ENCODE measurements around the gene ZNF740.

Gene ZNF740

DNA sequence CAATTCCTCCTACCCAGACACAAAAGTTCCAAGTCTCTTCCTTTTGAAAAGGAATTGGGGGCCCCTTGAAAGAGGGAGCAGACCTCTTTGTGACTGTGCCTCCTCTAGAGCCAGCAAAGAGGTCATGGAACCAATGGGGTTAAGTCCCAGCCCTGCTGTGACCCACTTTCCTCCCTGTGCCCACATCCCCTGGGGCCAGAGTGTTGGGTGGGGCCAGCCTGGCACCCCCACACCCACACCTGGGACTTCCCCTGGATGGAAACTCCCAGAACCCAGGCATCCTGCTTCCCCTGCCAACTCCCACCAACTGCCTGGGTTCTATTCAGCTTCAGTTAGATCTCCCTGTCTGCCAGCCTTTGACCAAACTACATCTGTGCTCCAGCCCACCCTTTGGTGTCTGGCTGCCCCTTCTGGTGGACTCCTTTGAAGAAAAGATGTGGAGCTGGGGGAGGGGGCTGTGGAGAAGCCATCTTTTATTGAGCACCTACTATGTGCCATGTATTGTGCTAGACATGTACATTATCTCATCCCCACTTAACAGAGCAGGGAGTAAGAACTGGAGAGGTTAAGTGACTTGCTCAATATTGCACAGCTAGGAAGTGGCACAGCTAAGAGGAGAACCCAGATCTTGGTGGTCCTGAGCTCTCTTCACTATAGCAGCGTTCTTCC, 56.1 kb downstream of the ZNF740 start:
- DNase-seq (ENCODE audit: low read depth, low spot score), result no peak
- H3K27ac ChIP-seq, result no peak overlapping the region

DNA sequence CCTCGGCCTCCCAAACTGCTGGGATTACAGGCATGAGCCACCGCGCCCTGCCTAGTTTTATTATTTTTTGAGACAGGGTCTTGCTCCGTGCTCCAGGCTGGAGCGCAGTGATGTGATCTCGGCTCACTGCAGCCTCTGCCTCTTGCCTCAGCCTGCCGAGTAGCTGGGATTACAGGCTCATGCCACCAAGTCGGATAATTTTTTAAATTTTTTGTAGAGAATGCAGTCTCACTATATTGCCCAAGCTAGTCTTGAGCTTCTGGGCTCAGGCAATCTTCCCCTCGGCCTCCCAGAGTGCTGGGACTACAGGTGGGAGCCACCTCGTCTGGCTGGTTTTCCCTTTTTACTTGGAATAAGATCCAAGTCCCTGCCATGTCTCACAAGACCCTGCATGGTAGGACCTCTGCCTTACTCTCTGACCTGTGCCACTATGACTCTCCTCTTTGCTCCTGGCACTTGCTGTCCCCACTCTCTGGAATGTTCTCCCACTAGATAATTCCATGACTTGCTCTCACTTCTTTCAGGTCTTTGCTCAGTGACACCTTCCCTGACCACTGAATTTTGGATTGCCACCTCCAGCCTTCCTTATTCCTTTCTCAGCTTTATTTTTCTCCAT, 59.2 kb downstream of the ZNF740 start:
- no peak overlapping the region for H3K27ac ChIP-seq
- no peak for DNase-seq (ENCODE audit: low read depth, low spot score)

DNA sequence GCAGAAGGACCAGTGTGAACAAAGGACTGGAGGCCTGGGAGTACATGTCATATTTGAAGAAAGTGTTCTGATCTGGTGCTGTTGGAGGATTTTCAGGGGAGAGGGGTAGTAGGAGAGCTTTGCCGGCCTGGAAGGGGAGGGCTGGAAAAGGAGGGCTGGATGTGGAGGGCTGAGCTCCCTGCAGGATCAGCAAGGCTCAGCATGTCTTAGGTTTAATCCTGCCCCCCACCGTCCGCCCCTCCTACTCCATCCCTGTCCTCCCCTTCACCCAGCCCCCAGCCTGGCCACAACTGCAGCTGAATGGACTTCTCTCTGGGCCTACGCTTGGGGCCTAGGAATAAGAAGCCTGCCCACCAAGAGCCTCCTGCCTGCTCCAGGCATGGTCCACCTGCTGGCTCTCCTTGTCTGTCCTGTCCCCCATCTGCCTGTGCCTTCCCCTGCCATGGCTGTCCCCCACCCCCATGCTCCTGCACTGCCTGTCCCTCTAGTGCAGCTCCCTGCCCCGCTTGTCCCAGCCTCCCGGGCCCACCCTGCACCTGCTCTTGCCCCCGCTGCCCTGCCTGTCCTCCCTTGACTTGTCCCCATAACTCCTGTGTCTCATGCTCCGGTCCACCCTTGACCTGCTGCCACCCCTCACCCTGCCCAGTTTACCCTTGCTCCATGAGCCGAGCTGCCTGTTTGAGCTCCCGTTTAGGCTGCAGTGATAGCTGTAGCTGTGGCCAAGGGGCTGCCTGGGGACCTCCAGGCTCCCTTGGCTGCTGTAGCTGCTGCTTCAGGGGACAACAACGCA, 61.3 kb downstream of the ZNF740 start:
- DNase-seq (ENCODE audit: low read depth, low spot score), result no peak
- no peak overlapping the region for H3K27ac ChIP-seq

DNA sequence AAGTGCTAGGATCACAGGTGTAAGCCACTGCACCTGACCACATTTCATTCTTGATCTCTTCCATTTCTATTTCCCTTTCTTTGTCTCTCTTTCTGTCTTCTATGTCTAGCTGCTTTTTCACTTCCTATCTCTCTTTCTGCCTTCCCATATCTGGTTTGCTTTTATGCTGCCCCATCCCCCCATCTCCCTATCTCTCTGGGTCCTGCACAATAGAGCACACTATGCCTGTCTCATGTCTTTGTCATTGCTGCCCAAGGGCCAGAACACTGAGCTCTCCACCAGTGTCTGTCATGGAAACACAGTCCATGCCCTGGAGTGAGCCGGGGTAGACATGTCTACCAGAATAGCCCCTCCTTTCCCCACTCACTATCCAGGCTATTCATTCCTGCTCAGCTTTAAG, 63.8 kb downstream of the ZNF740 start:
- DNase-seq (ENCODE audit: low read depth, low spot score), result no peak
- no peak overlapping the region for H3K27ac ChIP-seq
